Chondrocyte (in vitro differentiated cells): ENCODE data around the gene DDX39A. TPM values are rescaled to one million over a fixed set of nuclear protein-coding genes. Genes with fewer than 3 reads are reported as not detected.

Source experiments
- DNase-seq: peaks from one replicate; pipeline ENCODE4 v3.0.0; 2021; ENCODE audit warnings: mixed read lengths, low spot score
- H3K27ac Mint-ChIP-seq: one replicate; pipeline ENCODE4 v1.8.0; 2021; ENCODE audit warnings: mild to moderate bottlenecking, moderate library complexity, mixed read lengths; ENCODE audit not compliant: unreplicated experiment
- H3K27me3 Mint-ChIP-seq: 2 replicates; pipeline ENCODE4 v1.8.0; 2021; ENCODE audit warnings: low read depth, mixed read lengths
- H3K36me3 Mint-ChIP-seq: 2 replicates; pipeline ENCODE4 v1.8.0; 2021; ENCODE audit warnings: low read depth, mixed read lengths
- H3K4me1 Mint-ChIP-seq: 2 replicates; pipeline ENCODE4 v1.8.0; 2021; ENCODE audit warnings: low read depth, mild to moderate bottlenecking, mixed read lengths
- H3K4me3 Mint-ChIP-seq: one replicate; pipeline ENCODE4 v1.8.0; 2021; ENCODE audit warnings: mild to moderate bottlenecking, moderate library complexity, mixed read lengths; ENCODE audit not compliant: unreplicated experiment
- H3K9me3 Mint-ChIP-seq: 2 replicates; pipeline ENCODE4 v1.8.0; 2021; ENCODE audit warnings: low read depth, mixed read lengths
- CTCF ChIP-seq: fragments of 200-600 bp; sonication (generic); IDR thresholded peaks from 2 replicates; pipeline ENCODE4 v1.5.0; 2021; ENCODE audit warnings: antibody characterized with exemption, mild to moderate bottlenecking, moderate library complexity
- total RNA-seq: library from RNA; stranded (reverse); gene quantifications from 3 replicates; pipeline ENCODE4 v1.2.1, GENCODE V29; 2021

DDX39A gene
- total RNA-seq, 1 donor from 2014 or later, result 51.8 TPM

- Mint-ChIP-seq H3K36me3 (peaks cover 2% of the 10 kb centered on the region), H3K4me1 (peaks cover 33% of the 10 kb centered on the region)
- DNase-seq, result no peak
Observed at GRCh38 chr19:14385492-14385891, 33.6 kb downstream of the DDX39A start.

GRCh38 chr19:14383661-14384555, 35.2 kb downstream of the DDX39A start:
- Mint-ChIP-seq H3K4me1 (peaks cover 43% of the 10 kb centered on the region), H3K36me3 (peaks cover 2% of the 10 kb centered on the region), H3K27me3 (no peaks in the 10 kb centered on the region), H3K27ac (peak overlapping the region; percentile 88), H3K4me3 (peak overlapping the region; percentile 26), H3K9me3 (no peaks in the 10 kb centered on the region)
- no peak for DNase-seq
- TF ChIP-seq CTCF, result no peak

More at GRCh38 chr19:14385492-14385891, 33.6 kb downstream of the DDX39A start:
- no peak overlapping the region for H3K27ac Mint-ChIP-seq
- no peak overlapping the region for H3K4me3 Mint-ChIP-seq
- no peak for TF ChIP-seq CTCF
- no peaks in the 10 kb centered on the region for H3K27me3 Mint-ChIP-seq
- H3K9me3 Mint-ChIP-seq, result no peaks in the 10 kb centered on the region

GRCh38 chr19:14381689-14382474, 37.3 kb downstream of the DDX39A start:
- no peak for DNase-seq
- no peaks in the 10 kb centered on the region for H3K27me3 Mint-ChIP-seq
- no peaks in the 10 kb centered on the region for H3K9me3 Mint-ChIP-seq
- H3K4me1 Mint-ChIP-seq, result peaks cover 50% of the 10 kb centered on the region
- no peaks in the 10 kb centered on the region for H3K36me3 Mint-ChIP-seq
- H3K27ac Mint-ChIP-seq, result peak overlapping the region; percentile 82
- no peak for TF ChIP-seq CTCF
- peak overlapping the region; percentile 74 for H3K4me3 Mint-ChIP-seq

GRCh38 chr19:14379294-14380065, 39.7 kb downstream of the DDX39A start:
- peaks cover 52% of the 10 kb centered on the region for H3K4me1 Mint-ChIP-seq
- no peaks in the 10 kb centered on the region for H3K36me3 Mint-ChIP-seq
- H3K9me3 Mint-ChIP-seq, result no peaks in the 10 kb centered on the region
- no peaks in the 10 kb centered on the region for H3K27me3 Mint-ChIP-seq
- no peak overlapping the region for H3K4me3 Mint-ChIP-seq
- peak overlapping the region; percentile 15 for H3K27ac Mint-ChIP-seq
- DNase-seq, result no peak
- TF ChIP-seq CTCF, result no peak

GRCh38 chr19:14378890-14379289, 40.3 kb downstream of the DDX39A start:
- Mint-ChIP-seq H3K36me3 (no peaks in the 10 kb centered on the region), H3K4me3 (no peak overlapping the region), H3K27ac (no peak overlapping the region), H3K27me3 (no peaks in the 10 kb centered on the region), H3K9me3 (no peaks in the 10 kb centered on the region), H3K4me1 (peaks cover 46% of the 10 kb centered on the region)
- TF ChIP-seq CTCF, result no peak
- DNase-seq, result no peak
